ENCODE data around the gene TRAPPC6A.

The TRAPPC6A gene

DNA sequence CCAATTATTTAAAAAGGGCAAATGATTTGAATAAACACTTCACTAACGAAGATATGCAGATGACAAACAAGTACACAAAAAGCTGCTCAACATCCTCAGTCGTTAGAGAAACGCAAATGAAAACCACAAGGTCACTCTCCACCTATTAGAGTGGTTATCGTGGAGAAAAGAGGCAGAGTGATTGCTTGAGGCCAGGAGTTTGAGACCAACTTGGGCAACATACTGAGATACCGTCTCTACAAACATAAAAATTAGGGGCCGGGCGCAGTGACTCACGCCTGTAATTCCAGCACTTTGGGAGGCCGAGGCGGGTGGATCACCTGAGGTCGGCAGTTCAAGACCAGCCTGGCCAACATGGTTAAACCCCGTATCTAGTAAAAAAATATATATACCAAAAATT lies 27.8 kb upstream of the TRAPPC6A start:
- TF ChIP-seq, protein P1, sequence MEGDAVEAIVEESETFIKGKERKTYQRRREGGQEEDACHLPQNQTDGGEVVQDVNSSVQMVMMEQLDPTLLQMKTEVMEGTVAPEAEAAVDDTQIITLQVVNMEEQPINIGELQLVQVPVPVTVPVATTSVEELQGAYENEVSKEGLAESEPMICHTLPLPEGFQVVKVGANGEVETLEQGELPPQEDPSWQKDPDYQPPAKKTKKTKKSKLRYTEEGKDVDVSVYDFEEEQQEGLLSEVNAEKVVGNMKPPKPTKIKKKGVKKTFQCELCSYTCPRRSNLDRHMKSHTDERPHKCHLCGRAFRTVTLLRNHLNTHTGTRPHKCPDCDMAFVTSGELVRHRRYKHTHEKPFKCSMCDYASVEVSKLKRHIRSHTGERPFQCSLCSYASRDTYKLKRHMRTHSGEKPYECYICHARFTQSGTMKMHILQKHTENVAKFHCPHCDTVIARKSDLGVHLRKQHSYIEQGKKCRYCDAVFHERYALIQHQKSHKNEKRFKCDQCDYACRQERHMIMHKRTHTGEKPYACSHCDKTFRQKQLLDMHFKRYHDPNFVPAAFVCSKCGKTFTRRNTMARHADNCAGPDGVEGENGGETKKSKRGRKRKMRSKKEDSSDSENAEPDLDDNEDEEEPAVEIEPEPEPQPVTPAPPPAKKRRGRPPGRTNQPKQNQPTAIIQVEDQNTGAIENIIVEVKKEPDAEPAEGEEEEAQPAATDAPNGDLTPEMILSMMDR (conservative IDR thresholded peaks at IDR 0.05; ENCODE audit: low read length), result no peak
- no peak for DNase-seq (ENCODE audit: low read depth)
- no peak overlapping the region for H3K4me3 ChIP-seq (ENCODE audit: low read length)

DNA sequence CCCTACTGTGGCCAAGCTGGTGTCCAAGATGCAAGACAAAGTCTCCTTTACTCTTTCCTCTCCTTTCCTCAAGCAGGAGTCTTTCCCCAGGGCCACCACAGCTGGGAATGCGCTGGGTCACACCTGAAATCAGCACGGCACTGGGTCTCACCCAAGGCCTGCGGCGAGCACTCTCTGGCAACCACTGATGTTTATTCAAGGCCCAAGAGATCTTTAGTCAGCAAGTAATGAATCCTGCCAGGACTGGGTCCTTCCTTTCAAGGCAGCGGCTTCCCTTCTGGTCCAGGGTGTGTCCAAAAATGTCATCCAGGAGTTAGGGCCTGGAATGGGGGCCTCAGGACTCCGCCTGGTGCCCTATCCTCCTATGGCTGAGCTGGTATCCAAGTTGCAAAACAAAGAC lies 24.6 kb upstream of the TRAPPC6A start:
- no peak for DNase-seq (ENCODE audit: low read depth)
- no peak overlapping the region for H3K4me3 ChIP-seq (ENCODE audit: low read length)
- TF ChIP-seq, protein P1 (conservative IDR thresholded peaks at IDR 0.05; ENCODE audit: low read length), result no peak

DNA sequence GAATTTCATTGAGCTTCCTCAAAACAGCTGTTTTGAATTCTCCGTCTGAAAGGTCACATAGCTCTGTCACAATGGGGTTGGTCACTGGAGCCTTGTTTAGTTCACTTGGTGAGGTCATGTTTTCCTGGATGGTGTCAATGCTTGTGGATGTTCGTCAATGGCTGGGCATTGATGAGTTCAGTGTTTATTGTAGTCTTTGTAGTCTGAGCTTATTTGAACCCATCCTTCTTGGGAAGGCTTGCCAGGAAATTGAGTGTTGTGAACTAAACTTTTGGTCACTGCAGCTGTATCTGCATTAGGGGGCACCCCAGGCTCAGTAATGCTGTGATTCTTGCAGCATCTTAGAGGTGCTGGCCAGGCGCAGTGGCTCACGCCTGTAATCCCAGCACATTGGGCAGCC lies 22.5 kb upstream of the TRAPPC6A start:
- TF ChIP-seq, protein P1 (conservative IDR thresholded peaks at IDR 0.05; ENCODE audit: low read length), result peak; percentile 36
- DNase-seq (ENCODE audit: low read depth), result peak; percentile 40

DNA sequence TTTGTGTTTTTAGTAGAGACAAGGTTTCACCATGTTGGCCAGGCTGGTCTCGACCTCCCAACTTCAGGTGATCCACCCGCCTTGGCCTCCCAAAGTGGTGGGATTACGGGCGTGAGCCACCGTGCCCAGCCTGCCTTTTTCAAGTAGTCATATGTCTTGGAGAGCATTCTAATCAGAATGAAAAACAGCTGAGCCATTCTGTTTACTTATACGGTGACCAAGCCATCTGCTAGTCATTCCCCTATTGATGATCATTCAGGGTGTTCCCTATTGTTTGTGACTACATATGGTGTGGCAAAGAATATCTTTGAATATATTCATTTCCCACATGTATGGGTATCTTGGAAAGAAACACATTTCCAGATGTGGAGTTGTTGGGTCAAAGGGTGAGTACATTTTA lies 17.7 kb upstream of the TRAPPC6A start:
- H3K4me3 ChIP-seq (ENCODE audit: low read length), result no peak overlapping the region
- TF ChIP-seq, protein P1 (conservative IDR thresholded peaks at IDR 0.05; ENCODE audit: low read length), result no peak
- DNase-seq (ENCODE audit: low read depth), result peak; percentile 58

More for the DNA sequence above, 22.5 kb upstream of the TRAPPC6A start:
- H3K4me3 ChIP-seq (ENCODE audit: low read length), result no peak overlapping the region

DNA sequence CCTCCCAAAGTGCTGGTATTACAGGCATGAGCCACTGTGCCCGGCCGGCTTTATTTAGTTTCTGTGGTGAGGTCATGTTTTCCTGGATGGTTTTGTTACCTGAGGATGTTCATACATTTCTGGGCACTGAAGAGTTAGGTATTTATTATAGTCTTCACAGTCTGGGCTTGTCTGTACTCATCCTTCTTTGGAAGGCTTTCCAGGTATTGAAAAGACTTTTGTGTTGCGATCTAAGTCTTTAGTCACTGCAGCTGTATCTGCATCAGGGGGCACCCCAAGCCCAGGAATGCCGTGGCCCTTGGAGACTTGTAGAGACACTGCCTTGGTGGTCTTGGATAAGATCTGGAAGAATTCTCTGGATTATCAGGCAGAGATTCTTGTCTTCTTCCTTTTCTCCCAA lies 13.3 kb upstream of the TRAPPC6A start:
- TF ChIP-seq, protein P1 (conservative IDR thresholded peaks at IDR 0.05; ENCODE audit: low read length), result no peak
- no peak overlapping the region for H3K4me3 ChIP-seq (ENCODE audit: low read length)
- no peak for DNase-seq (ENCODE audit: low read depth)

DNA sequence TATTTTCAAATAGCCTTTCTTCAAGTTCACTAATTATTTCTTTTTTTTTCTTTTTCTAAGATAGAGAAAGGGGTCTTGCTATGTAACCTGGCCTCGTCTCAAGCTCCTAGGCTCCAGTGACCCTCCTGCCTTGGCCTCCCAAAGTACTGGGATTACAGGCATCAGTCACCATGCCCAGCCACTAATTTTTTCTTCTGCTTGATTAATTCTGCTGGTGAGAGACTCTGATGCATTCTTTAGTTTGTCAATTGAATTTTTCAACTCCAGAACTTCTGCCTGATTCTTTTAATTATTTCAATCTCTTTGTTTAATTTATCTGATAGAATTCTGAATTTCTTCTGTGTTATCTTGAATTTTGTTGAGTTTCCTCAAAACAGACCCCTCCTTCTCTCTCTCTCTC lies 11.9 kb upstream of the TRAPPC6A start:
- no peak for DNase-seq (ENCODE audit: low read depth)
- TF ChIP-seq, protein P1 (conservative IDR thresholded peaks at IDR 0.05; ENCODE audit: low read length), result no peak
- H3K4me3 ChIP-seq (ENCODE audit: low read length), result no peak overlapping the region

DNA sequence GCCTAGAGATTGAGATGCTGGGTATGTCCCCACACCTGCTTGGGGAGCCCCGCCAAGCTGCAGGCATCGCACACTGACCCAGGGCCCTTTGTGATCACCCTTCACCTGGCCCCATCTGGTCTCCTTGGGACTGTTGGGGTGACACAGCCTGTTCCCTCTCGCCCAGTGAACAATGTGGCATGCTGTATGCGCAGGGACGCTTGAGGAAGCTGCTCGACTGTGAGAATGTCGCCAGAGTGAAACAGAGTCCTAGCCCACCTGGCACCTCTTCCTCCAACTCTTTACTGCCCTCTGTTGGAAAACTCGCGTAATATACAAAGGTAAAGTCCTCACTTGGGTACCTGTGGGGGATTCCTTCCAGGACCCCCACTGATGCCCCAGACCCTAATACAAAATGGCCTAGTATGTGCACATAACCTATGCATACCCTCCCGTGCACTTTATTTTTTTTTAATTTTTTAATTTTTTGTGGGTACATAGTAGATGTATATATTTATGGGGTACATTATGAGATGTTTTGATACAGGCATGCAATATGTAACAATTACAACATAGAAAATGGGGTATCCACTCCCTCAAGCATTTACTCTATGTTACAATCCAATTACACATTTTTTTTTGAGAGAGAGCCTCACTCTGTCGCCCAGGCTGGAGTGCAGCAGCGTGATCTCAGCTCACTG lies 9.5 kb upstream of the TRAPPC6A start:
- no peak overlapping the region for H3K4me3 ChIP-seq (ENCODE audit: low read length)
- DNase-seq (ENCODE audit: low read depth), result no peak
- TF ChIP-seq, protein P1 (conservative IDR thresholded peaks at IDR 0.05; ENCODE audit: low read length), result peak; percentile 48

All from AG10803 (cell line).